ENCODE results near the gene SOCS3.

SOCS3 gene

DNA sequence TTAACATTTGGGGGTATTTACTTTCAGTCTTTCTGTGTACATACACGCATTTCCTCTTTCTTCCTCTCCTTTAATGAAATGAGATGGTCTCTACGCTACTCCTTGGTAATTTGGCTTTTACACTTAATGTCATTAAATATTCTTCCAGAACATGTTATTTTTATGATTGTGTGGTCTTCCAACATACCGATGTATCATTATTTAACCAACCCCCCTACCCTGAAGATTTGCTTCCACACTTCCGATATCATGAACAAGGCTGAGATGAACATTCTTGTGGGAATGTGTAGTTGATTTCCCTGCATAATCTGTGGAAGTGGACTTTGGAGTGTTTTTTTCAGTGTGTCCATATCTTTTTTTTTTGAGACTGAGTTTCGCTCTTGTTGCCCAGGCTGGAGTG is 16.3 kb upstream of the SOCS3 start:
- H3K4me1 ChIP-seq (ENCODE audit: insufficient read depth, low read length, poor library complexity, severe bottlenecking): peaks cover 31% of the 10 kb centered on the region
- no peak overlapping the region for H2AFZ ChIP-seq (ENCODE audit: low read length)
- peaks cover 33% of the 10 kb centered on the region for H3K79me2 ChIP-seq (ENCODE audit: insufficient read depth, low read length)
- no peaks in the 10 kb centered on the region for H3K9me3 ChIP-seq (ENCODE audit: insufficient read depth, low read depth, low read length)
- H3K4me3 ChIP-seq (ENCODE audit: low read length, poor library complexity, severe bottlenecking): no peak overlapping the region
- H3F3A ChIP-seq (ENCODE audit: low read depth): peaks cover 7% of the 10 kb centered on the region
- peaks cover 7% of the 10 kb centered on the region for H4K20me1 ChIP-seq (ENCODE audit: insufficient read depth, low read length, poor library complexity, severe bottlenecking)
- H3K4me2 ChIP-seq (ENCODE audit: low read depth, low read length, poor library complexity, severe bottlenecking): no peak overlapping the region
- H3K36me3 ChIP-seq (ENCODE audit: insufficient read depth, low read length): no peaks in the 10 kb centered on the region
- TF ChIP-seq, protein P1, sequence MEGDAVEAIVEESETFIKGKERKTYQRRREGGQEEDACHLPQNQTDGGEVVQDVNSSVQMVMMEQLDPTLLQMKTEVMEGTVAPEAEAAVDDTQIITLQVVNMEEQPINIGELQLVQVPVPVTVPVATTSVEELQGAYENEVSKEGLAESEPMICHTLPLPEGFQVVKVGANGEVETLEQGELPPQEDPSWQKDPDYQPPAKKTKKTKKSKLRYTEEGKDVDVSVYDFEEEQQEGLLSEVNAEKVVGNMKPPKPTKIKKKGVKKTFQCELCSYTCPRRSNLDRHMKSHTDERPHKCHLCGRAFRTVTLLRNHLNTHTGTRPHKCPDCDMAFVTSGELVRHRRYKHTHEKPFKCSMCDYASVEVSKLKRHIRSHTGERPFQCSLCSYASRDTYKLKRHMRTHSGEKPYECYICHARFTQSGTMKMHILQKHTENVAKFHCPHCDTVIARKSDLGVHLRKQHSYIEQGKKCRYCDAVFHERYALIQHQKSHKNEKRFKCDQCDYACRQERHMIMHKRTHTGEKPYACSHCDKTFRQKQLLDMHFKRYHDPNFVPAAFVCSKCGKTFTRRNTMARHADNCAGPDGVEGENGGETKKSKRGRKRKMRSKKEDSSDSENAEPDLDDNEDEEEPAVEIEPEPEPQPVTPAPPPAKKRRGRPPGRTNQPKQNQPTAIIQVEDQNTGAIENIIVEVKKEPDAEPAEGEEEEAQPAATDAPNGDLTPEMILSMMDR (conservative IDR thresholded peaks at IDR 0.05; ENCODE audit: low read length): no peak
- no peak for TF ChIP-seq EZH2phosphoT487 (IDR thresholded peaks at IDR 0.05; ENCODE audit: borderline replicate concordance)
- no peaks in the 10 kb centered on the region for H3K9me2 ChIP-seq (replicated peaks; ENCODE audit: low read depth, low read length)
- no peaks in the 10 kb centered on the region for H3K27me3 ChIP-seq (ENCODE audit: insufficient read depth, low read length, poor library complexity, severe bottlenecking)
- H3K9ac ChIP-seq (ENCODE audit: low read depth, low read length, poor library complexity, severe bottlenecking): no peak overlapping the region

DNA sequence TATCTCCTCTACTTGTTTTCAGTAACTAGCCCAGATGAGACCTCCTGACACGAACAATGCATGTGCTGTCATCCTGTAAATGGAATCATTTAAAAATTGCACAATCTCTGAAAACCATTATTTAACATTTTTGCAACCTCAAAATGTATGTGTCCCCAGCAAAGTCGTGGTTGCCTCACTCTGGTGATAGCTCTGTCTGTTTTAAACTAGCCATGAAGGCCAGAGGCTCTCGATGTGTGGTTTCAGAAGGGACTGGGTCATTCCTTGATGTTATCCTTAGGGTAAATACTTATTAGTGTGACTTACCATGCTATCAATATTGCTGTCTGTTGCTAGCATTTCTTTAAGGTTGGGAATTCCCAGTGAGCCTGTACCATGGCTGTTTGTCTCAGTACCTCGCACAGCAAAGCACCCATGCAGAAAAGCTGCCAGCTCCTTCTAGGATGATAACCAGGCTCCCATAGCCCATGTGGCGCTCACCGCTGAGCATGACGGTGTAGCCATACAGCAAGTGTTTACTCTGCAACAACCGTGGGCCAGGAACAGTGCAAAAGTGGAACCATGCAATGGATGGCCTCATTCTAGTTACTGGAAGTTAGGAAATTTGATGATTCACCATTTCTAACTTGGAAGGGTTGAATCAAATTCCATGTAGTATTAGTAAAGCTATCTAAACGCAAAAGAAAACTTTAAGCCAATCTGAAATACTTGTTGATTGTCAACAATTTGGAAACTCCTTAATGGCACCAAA is 15.7 kb upstream of the SOCS3 start:
- Histone ChIP-seq H3K4me3 (ENCODE audit: low read length, poor library complexity, severe bottlenecking) (no peak overlapping the region), H3K79me2 (ENCODE audit: insufficient read depth, low read length) (peaks cover 27% of the 10 kb centered on the region), H2AFZ (ENCODE audit: low read length) (no peak overlapping the region; the same call in 1 of the 2 replicates), H3K27me3 (ENCODE audit: insufficient read depth, low read length, poor library complexity, severe bottlenecking) (no peaks in the 10 kb centered on the region), H3K9me3 (ENCODE audit: insufficient read depth, low read depth, low read length) (no peaks in the 10 kb centered on the region), H3K9me2 (replicated peaks; ENCODE audit: low read depth, low read length) (no peaks in the 10 kb centered on the region), H3F3A (ENCODE audit: low read depth) (peaks cover 4% of the 10 kb centered on the region; the same call in 1 of the 2 replicates), H3K4me1 (ENCODE audit: insufficient read depth, low read length, poor library complexity, severe bottlenecking) (peaks cover 25% of the 10 kb centered on the region), H4K20me1 (ENCODE audit: insufficient read depth, low read length, poor library complexity, severe bottlenecking) (peaks cover 7% of the 10 kb centered on the region), H3K36me3 (ENCODE audit: insufficient read depth, low read length) (no peaks in the 10 kb centered on the region), H3K4me2 (ENCODE audit: low read depth, low read length, poor library complexity, severe bottlenecking) (no peak overlapping the region), H3K9ac (ENCODE audit: low read depth, low read length, poor library complexity, severe bottlenecking) (no peak overlapping the region)
- TF ChIP-seq, protein P1 (conservative IDR thresholded peaks at IDR 0.05; ENCODE audit: low read length): no peak
- no peak for TF ChIP-seq EZH2phosphoT487 (IDR thresholded peaks at IDR 0.05; ENCODE audit: borderline replicate concordance)

DNA sequence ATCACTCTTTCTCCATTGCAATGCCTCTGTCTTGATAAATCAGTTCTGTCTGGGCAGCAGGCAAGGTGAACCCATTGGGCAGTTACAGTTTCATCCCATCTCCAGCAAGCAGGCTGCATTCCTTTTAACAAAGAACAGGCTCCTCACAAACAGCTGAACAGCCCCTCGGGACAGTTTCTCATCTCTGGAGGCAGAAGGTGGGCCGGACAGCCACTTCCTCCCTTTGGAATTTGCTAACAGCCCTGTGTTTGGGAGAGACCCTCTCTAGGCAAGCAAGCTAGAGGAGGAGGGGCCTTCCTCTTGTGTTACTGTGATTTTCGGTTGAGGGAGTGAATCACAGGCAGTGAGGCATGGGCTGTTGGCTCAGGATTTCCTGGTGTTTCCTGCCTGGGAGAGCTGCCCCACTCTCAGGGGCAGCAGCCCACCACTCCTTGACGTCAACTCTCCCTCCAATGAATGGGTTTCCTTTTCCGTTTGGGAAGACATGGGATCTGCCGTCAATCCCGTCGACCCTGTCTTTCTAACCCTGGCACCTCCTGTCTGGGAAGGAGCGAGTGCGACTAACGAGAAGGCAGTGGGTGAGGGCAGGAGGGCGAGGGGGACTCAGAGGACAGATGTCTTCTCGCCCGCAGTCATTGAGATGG is 14.9 kb upstream of the SOCS3 start:
- no peak for TF ChIP-seq EZH2phosphoT487 (IDR thresholded peaks at IDR 0.05; ENCODE audit: borderline replicate concordance)
- TF ChIP-seq, protein P1 (conservative IDR thresholded peaks at IDR 0.05; ENCODE audit: low read length): no peak
- H3K27me3 ChIP-seq (ENCODE audit: insufficient read depth, low read length, poor library complexity, severe bottlenecking): no peaks in the 10 kb centered on the region
- H3K9me2 ChIP-seq (replicated peaks; ENCODE audit: low read depth, low read length): no peaks in the 10 kb centered on the region
- H2AFZ ChIP-seq (ENCODE audit: low read length): no peak overlapping the region
- H3K9me3 ChIP-seq (ENCODE audit: insufficient read depth, low read depth, low read length): no peaks in the 10 kb centered on the region
- H3F3A ChIP-seq (ENCODE audit: low read depth): no peaks in the 10 kb centered on the region
- no peak overlapping the region for H3K4me3 ChIP-seq (ENCODE audit: low read length, poor library complexity, severe bottlenecking)
- no peak overlapping the region for H3K4me2 ChIP-seq (ENCODE audit: low read depth, low read length, poor library complexity, severe bottlenecking)
- H4K20me1 ChIP-seq (ENCODE audit: insufficient read depth, low read length, poor library complexity, severe bottlenecking): peaks cover 7% of the 10 kb centered on the region
- no peak overlapping the region for H3K9ac ChIP-seq (ENCODE audit: low read depth, low read length, poor library complexity, severe bottlenecking)
- H3K79me2 ChIP-seq (ENCODE audit: insufficient read depth, low read length): peaks cover 18% of the 10 kb centered on the region
- H3K36me3 ChIP-seq (ENCODE audit: insufficient read depth, low read length): no peaks in the 10 kb centered on the region
- H3K4me1 ChIP-seq (ENCODE audit: insufficient read depth, low read length, poor library complexity, severe bottlenecking): peaks cover 17% of the 10 kb centered on the region

All from Loucy (cell line).